HUES64 (cell line): ENCODE results near the gene IGFALS.
A peak's percentile ranks its signal among the peaks of the same experiment; 100 is the strongest.

Experiments
- H3K27ac ChIP-seq: 2 replicates; pipeline ENCODE4 v1.7.0; 2013; ENCODE audit warnings: low read depth, low read length, inconsistent platforms
- H3K27me3 ChIP-seq: 2 replicates; pipeline ENCODE4 v1.6.1; 2013; ENCODE audit warnings: mild to moderate bottlenecking, low read length; ENCODE audit not compliant: insufficient read depth
- H3K36me3 ChIP-seq: 2 replicates; pipeline ENCODE4 v1.6.1; 2013; ENCODE audit warnings: mild to moderate bottlenecking, low read length; ENCODE audit not compliant: insufficient read depth
- H3K4me1 ChIP-seq: 2 replicates; pipeline ENCODE4 v1.6.1; 2013; ENCODE audit warnings: mild to moderate bottlenecking, low read length, moderate library complexity; ENCODE audit not compliant: insufficient read depth
- H3K4me3 ChIP-seq: 2 replicates; pipeline ENCODE4 v1.5.1; 2013; ENCODE audit warnings: mild to moderate bottlenecking, low read length, moderate library complexity
- H3K9ac ChIP-seq: 2 replicates; pipeline ENCODE4 v1.6.1; 2013; ENCODE audit warnings: mild to moderate bottlenecking, low read depth, low read length
- H3K9me3 ChIP-seq: 2 replicates; pipeline ENCODE4 v1.6.1; 2013; ENCODE audit warnings: low read depth, low read length; ENCODE audit not compliant: insufficient read depth
- WGBS: fragments of 150-250, 120-280 bp; methylation state at CpG from one replicate; pipeline ENCODE4 v1.1.7; 2013; ENCODE audit warnings: missing lambda C conversion rate; 5-methylcytosine and 5-hydroxymethylcytosine counted together

The IGFALS gene

GRCh38 chr16:1768061-1768766, 25.3 kb downstream of the IGFALS start:
- WGBS, result 92% methylated on average over 41 of the region's 41 CpGs
- no peak overlapping the region for H3K4me3 ChIP-seq
- no peaks in the 10 kb centered on the region for H3K27me3 ChIP-seq
- no peak overlapping the region for H3K9ac ChIP-seq
- no peaks in the 10 kb centered on the region for H3K9me3 ChIP-seq
- H3K4me1 ChIP-seq, result no peaks in the 10 kb centered on the region
- H3K27ac ChIP-seq, result no peak overlapping the region
- H3K36me3 ChIP-seq, result peaks cover 27% of the 10 kb centered on the region

GRCh38 chr16:1767116-1767994, 26.1 kb downstream of the IGFALS start:
- H3K36me3 ChIP-seq, result peaks cover 27% of the 10 kb centered on the region
- H3K4me1 ChIP-seq, result no peaks in the 10 kb centered on the region
- no peak overlapping the region for H3K9ac ChIP-seq
- H3K9me3 ChIP-seq, result no peaks in the 10 kb centered on the region
- H3K27me3 ChIP-seq, result no peaks in the 10 kb centered on the region
- H3K4me3 ChIP-seq, result no peak overlapping the region
- WGBS, result 94% methylated on average over 42 of the region's 42 CpGs
- H3K27ac ChIP-seq, result no peak overlapping the region

- no peaks in the 10 kb centered on the region for H3K4me1 ChIP-seq
- H3K9me3 ChIP-seq, result no peaks in the 10 kb centered on the region
- no peak overlapping the region for H3K4me3 ChIP-seq
- H3K27me3 ChIP-seq, result no peaks in the 10 kb centered on the region
- H3K27ac ChIP-seq, result no peak overlapping the region
- H3K9ac ChIP-seq, result no peak overlapping the region
- peaks cover 27% of the 10 kb centered on the region for H3K36me3 ChIP-seq
- 96% methylated on average over 18 of the region's 18 CpGs for WGBS
Measured at GRCh38 chr16:1766701-1767100, 26.8 kb downstream of the IGFALS start.

- H3K36me3 ChIP-seq, result peaks cover 27% of the 10 kb centered on the region
- no peaks in the 10 kb centered on the region for H3K9me3 ChIP-seq
- no peak overlapping the region for H3K9ac ChIP-seq
- 95% methylated on average over 19 of the region's 19 CpGs for WGBS
- H3K27me3 ChIP-seq, result no peaks in the 10 kb centered on the region
- H3K4me1 ChIP-seq, result no peaks in the 10 kb centered on the region
- H3K4me3 ChIP-seq, result no peak overlapping the region
- no peak overlapping the region for H3K27ac ChIP-seq
Measured at GRCh38 chr16:1766231-1766630, 27.3 kb downstream of the IGFALS start.

- Histone ChIP-seq H3K9ac (no peak overlapping the region), H3K4me1 (no peaks in the 10 kb centered on the region), H3K9me3 (no peaks in the 10 kb centered on the region), H3K27ac (no peak overlapping the region), H3K36me3 (peaks cover 27% of the 10 kb centered on the region), H3K27me3 (no peaks in the 10 kb centered on the region), H3K4me3 (no peak overlapping the region)
- WGBS, result 91% methylated on average over 22 of the region's 22 CpGs
Measured at GRCh38 chr16:1765826-1766225, 27.7 kb downstream of the IGFALS start.

- no peaks in the 10 kb centered on the region for H3K4me1 ChIP-seq
- H3K27ac ChIP-seq, result no peak overlapping the region
- H3K27me3 ChIP-seq, result no peaks in the 10 kb centered on the region
- H3K4me3 ChIP-seq, result no peak overlapping the region
- WGBS, result 96% methylated on average over 21 of the region's 21 CpGs
- no peaks in the 10 kb centered on the region for H3K9me3 ChIP-seq
- H3K9ac ChIP-seq, result no peak overlapping the region
- H3K36me3 ChIP-seq, result peaks cover 30% of the 10 kb centered on the region
Measured at GRCh38 chr16:1764971-1765370, 28.5 kb downstream of the IGFALS start.

GRCh38 chr16:1763521-1764511, 29.7 kb downstream of the IGFALS start:
- Histone ChIP-seq H3K27ac (peak overlapping the region; percentile 26; the same call in 1 of the 2 replicates), H3K36me3 (peaks cover 30% of the 10 kb centered on the region; the same call in 1 of the 2 replicates), H3K4me3 (peak overlapping the region; percentile 37), H3K9me3 (no peaks in the 10 kb centered on the region), H3K27me3 (no peaks in the 10 kb centered on the region), H3K9ac (peak overlapping the region; percentile 4; the same call in 1 of the 2 replicates), H3K4me1 (no peaks in the 10 kb centered on the region)
- WGBS, result 50% methylated on average over 68 of the region's 81 CpGs

GRCh38 chr16:1762879-1763520, 30.5 kb downstream of the IGFALS start:
- Histone ChIP-seq H3K9me3 (no peaks in the 10 kb centered on the region), H3K27ac (no peak overlapping the region), H3K4me3 (no peak overlapping the region), H3K27me3 (no peaks in the 10 kb centered on the region), H3K36me3 (peaks cover 24% of the 10 kb centered on the region; the same call in 1 of the 2 replicates), H3K9ac (no peak overlapping the region; the same call in 1 of the 2 replicates), H3K4me1 (no peaks in the 10 kb centered on the region)
- 92% methylated on average over 24 of the region's 24 CpGs for WGBS

- H3K9me3 ChIP-seq, result no peaks in the 10 kb centered on the region
- H3K27me3 ChIP-seq, result no peaks in the 10 kb centered on the region
- H3K9ac ChIP-seq, result no peak overlapping the region
- H3K27ac ChIP-seq, result no peak overlapping the region
- no peak overlapping the region for H3K4me3 ChIP-seq
- WGBS, result 94% methylated on average over 30 of the region's 30 CpGs
- peaks cover 17% of the 10 kb centered on the region; the same call in 1 of the 2 replicates for H3K36me3 ChIP-seq
- H3K4me1 ChIP-seq, result no peaks in the 10 kb centered on the region
Measured at GRCh38 chr16:1762196-1762878, 31.2 kb downstream of the IGFALS start.

GRCh38 chr16:1761751-1762150, 31.8 kb downstream of the IGFALS start:
- Histone ChIP-seq H3K9me3 (no peaks in the 10 kb centered on the region), H3K36me3 (peaks cover 11% of the 10 kb centered on the region; the same call in 1 of the 2 replicates), H3K4me1 (no peaks in the 10 kb centered on the region), H3K27ac (no peak overlapping the region), H3K4me3 (no peak overlapping the region), H3K9ac (no peak overlapping the region), H3K27me3 (no peaks in the 10 kb centered on the region)
- 92% methylated on average over 15 of the region's 15 CpGs for WGBS
